Kasumi-1 (cell line): Measurements from ENCODE around the gene CRYZL1.
"Not testable (repeated sequence)": the region's sequence is repeated elsewhere in the genome, so short reads cannot be mapped to it uniquely, and the experiment has no call there.

Experiments used
- DNase-seq, 2 experiments: peaks; one replicate each; lab custom pipeline; 2025; lab: John Stamatoyannopoulos, UW

Gene CRYZL1

GRCh38 chr21:33641352-33642026 is at the start of gene CRYZL1:
Gene CRYZL1 (minus strand): TSS chr21:33641741. CDS start chr21:33631551, 10,190 bp downstream.
- peak; percentile 98 to 99 for DNase-seq

- no peak for DNase-seq
Observed at GRCh38 chr21:33690874-33691273, 49.3 kb upstream of the CRYZL1 start.

- no peak for DNase-seq
Observed at GRCh38 chr21:33688353-33688752, 46.8 kb upstream of the CRYZL1 start.

- DNase-seq = no peak
Observed at GRCh38 chr21:33687634-33688033, 46.1 kb upstream of the CRYZL1 start.

- no peak for DNase-seq
Observed at GRCh38 chr21:33686386-33686785, 44.8 kb upstream of the CRYZL1 start.

GRCh38 chr21:33685613-33686197 is 44.2 kb upstream of the CRYZL1 start:
- DNase-seq = no peak

- no peak for DNase-seq
Observed at GRCh38 chr21:33684923-33685560, 43.5 kb upstream of the CRYZL1 start.

GRCh38 chr21:33684068-33684467 is 42.5 kb upstream of the CRYZL1 start:
- no peak for DNase-seq

- DNase-seq = no peak
Observed at GRCh38 chr21:33682992-33683627, 41.6 kb upstream of the CRYZL1 start.

GRCh38 chr21:33680870-33681269 is 39.3 kb upstream of the CRYZL1 start:
- DNase-seq = no peak

- DNase-seq = no peak
Observed at GRCh38 chr21:33677450-33677849, 35.9 kb upstream of the CRYZL1 start.

- DNase-seq = not testable (repeated sequence)
Observed at GRCh38 chr21:33676666-33677065, 35.1 kb upstream of the CRYZL1 start.

- DNase-seq = no peak
Observed at GRCh38 chr21:33674226-33674625, 32.7 kb upstream of the CRYZL1 start.

GRCh38 chr21:33673473-33673872 is 31.9 kb upstream of the CRYZL1 start:
- DNase-seq = no peak

- DNase-seq = no peak
Observed at GRCh38 chr21:33670076-33670978, 28.8 kb upstream of the CRYZL1 start.

GRCh38 chr21:33668620-33669019 is 27.1 kb upstream of the CRYZL1 start:
- no peak for DNase-seq

- no peak for DNase-seq
Observed at GRCh38 chr21:33668180-33668579, 26.6 kb upstream of the CRYZL1 start.

GRCh38 chr21:33667636-33668035 is 26.1 kb upstream of the CRYZL1 start:
- DNase-seq = no peak

GRCh38 chr21:33666153-33666552 is 24.6 kb upstream of the CRYZL1 start:
- no peak for DNase-seq

GRCh38 chr21:33664135-33664534 is 22.6 kb upstream of the CRYZL1 start:
- no peak for DNase-seq

- DNase-seq = no peak
Observed at GRCh38 chr21:33663241-33663640, 21.7 kb upstream of the CRYZL1 start.

- no peak for DNase-seq
Observed at GRCh38 chr21:33662046-33662445, 20.5 kb upstream of the CRYZL1 start.
